Stimulated activated naive CD8-positive, alpha-beta T cell treated with anti-CD3 and anti-CD28 coated beads, Interleukin-15, Interleukin-2, amounts not matched to agents 100 U/mL and 50 U/mL, for 24 hours (primary cell): ENCODE data around the gene CPNE9.
A peak's percentile ranks its signal among the peaks of the same experiment; 100 is the strongest.
"Not testable (repeated sequence)": the region's sequence is repeated elsewhere in the genome, so short reads cannot be mapped to it uniquely, and the experiment has no call there.

Source experiments
- ATAC-seq: fragments of 150-1000 bp; cut with Tn5 transposase; one replicate; pipeline ENCODE4 v1.10.0; 2021
- DNase-seq: peaks from one replicate; pipeline ENCODE4 v3.0.0; 2021

The CPNE9 gene

DNA sequence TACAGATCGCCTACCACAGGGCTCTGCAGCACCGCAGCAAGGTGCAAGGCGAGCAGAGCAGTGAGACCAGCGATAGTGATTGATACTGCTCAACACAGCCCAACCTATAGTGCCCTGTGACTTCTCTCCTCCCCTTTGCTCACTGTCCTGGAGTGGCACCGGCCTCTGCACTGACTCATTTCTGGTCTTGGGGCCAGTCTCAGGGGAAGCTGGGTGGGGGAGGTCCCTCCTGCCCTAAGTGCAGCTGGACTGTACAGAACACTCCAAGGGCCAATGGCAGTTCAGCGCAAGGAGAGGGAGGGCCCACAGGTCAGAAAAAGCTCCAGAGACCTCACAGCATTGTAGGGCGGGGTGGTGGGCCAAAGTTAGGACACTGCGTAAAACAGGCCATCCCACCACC, 43.6 kb downstream of the CPNE9 start:
- ATAC-seq = no peak
- no peak for DNase-seq

DNA sequence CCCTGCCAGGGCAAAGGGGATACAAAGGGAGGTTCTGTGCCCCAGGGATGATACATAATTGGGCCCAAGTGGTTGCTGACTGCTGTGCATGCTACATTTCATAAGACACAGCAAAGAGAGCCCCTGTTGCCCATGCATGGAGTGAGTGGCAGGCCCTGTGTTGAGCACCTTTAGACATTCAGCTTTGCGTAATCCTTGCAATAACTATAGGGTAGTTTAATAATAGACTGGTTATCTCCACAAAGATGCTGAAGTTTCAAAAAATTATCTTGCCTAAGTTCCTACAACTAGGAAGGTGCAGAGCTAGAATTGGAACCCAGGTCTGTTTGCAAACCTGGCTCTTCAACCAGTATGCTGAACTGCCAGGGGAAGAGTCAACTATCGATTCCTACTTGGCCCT, 44.4 kb downstream of the CPNE9 start:
- ATAC-seq (no peak), DNase-seq (no peak)

DNA sequence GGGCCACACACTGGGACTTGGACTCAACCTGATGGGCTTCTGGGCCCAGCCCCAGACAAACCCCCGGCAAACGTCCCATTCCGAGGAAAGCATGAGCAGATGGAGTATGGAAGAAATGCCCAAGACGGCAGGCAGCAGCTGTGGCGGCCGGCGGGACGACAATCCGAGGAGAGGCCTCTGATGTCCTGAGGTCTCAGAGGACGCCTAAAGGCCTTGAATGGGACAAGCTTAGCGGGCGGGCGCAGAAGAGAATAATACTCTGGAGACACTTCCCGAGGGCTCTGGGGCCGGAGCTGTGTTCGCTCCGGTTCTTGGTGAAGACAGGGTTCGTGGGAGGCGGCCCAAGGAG, 45.6 kb downstream of the CPNE9 start:
- no peak for ATAC-seq
- DNase-seq = no peak

DNA sequence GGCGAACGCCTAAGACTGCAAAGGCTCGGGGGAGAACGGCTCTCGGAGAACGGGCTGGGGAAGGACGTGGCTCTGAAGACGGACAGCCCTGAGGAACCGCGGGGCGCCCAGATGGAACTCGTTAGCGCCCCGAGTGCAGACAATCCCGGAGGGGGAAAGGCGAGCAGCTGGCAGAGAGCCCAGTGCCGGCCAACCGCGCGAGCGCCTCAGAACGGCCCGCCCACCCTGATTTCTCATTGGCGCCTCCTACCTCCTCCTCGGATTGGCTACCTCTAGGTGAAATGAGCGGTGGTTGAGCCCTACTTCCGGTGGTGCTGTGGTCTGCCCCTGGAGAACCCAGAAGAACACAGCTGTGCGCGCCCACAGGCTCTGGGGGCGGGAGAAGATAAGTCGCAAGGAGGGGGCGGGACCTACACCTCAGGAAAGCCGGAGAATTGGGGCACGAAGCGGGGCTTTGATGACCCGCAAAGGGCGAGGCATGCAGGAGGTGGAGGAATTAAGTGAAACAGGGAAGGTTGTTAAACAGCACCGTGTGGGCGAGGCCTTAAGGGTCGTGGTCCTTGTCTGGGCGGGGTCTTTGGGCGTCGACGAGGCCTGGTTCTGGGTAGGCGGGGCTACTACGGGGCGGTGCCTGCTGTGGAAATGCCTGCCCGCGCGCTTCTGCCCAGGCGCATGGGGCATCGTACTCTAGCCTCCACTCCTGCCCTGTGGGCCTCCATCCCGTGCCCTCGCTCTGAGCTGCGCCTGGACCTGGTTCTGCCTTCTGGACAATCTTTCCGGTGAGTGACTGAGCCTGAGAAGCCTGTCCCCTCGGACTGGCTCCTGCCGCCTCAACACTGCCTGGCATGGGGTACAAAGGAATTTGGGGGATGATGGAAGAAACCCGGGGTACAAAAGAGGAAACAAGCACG, 46.3 kb downstream of the CPNE9 start, which contains the start of gene OGG1:
Gene OGG1 (plus strand): TSS at position 308 of the 911 bp plus-strand sequence. CDS start 335 bp downstream, at position 643.
- ATAC-seq = peak; percentile 96
- DNase-seq = peak; percentile 96

DNA sequence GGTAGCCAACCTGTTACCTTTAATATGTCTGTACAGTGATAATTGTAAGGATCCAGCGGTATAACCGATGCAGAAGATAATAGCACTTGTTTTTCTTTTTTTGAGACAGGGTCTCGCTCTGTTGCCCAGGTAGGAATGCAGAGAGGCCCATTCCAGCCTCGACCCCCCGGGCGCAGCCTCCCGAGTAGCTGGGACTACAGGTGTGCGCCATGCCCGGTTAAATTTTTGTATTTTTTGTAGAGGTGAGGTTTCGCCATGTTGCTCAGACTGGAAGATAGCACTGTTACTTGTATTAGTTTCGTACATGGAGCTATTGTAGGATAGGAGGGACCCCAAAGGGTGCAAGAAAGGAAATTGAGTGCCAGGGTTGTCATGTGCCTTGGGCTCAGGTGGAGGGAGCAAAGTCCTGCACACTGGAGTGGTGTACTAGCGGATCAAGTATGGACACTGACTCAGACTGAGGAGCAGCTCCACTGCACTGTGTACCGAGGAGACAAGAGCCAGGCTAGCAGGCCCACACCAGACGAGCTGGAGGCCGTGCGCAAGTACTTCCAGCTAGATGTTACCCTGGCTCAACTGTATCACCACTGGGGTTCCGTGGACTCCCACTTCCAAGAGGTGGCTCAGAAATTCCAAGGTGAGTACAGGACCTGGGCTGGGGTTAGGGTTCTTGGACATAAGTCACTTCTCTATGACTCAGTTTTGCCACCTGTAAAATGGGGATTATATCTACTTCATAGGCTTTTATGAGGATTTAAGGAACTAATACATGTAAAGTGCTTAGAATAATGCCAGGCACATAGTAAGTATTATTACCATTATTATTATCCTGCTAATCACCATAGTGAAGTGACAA, 47.2 kb downstream of the CPNE9 start:
- no peak for ATAC-seq
- no peak for DNase-seq

DNA sequence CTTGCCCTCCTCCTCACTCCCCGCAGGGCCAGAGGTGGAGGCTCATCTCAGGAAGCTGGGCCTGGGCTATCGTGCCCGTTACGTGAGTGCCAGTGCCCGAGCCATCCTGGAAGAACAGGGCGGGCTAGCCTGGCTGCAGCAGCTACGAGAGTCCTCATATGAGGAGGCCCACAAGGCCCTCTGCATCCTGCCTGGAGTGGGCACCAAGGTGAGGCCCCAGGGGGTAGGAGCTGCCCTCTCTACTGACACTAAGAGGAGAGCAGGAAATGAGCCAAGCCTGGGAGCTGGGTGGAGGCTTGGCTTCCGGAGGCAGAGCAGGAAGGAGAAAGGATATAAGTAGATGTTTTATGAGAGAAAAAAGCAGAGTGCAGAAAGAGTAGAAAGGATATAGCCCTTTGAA, 51.0 kb downstream of the CPNE9 start:
- ATAC-seq (no peak), DNase-seq (no peak)

DNA sequence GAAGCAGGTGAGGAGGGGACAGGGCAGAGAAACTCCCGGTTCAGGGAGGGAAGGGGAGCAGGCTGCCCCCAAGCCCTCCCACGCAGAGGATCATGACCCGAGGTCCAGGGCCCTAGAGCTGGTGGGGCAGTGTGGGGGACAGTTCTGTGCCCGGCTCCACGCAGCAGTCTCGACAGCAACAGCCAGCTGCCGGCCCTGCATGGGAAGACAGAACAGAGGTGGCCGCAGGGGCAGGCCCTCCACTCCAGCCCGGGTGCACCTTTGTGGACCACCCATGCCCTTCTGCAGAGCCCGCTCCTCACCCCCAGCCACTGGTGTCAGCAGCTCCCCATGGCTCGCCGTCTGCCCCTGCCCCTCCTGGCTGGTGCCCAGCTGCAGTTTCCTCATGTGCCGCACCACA, 53.8 kb downstream of the CPNE9 start:
- no peak for DNase-seq
- ATAC-seq = no peak

DNA sequence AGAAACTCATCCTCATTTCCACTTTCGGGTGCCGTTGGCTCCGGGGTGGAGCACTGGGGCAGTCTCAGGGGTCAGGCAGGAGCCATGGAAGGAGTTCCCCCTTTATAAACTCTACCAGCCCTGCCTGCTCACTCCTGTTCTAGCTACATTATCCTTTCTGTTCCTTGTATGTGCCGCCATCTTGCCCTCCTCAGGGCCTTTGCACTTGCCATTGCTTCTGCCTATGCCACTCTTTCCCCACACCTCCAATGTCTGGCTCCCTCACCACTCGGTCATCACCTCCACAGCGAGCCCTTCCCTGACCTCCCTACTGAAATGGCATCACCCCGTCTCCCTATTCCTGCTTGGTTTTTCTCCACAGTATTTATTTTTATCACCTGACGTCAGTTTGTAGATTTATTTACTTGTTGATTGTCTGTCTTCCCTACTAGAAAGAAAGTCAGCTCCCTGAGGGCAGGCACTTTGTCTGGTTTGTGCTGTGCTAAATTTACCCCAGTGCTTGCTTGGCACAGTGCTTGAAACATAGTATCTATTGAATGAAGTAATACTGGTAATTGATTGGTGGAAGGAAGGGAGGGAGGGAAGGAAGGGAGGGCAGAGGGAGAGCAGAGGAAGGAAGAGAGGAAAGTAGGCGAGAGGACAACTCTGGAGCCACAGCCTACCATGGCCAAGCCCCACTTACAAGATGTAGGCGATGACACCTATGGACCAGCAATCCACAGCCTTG, 57.3 kb downstream of the CPNE9 start:
- ATAC-seq = no peak
- no peak for DNase-seq

DNA sequence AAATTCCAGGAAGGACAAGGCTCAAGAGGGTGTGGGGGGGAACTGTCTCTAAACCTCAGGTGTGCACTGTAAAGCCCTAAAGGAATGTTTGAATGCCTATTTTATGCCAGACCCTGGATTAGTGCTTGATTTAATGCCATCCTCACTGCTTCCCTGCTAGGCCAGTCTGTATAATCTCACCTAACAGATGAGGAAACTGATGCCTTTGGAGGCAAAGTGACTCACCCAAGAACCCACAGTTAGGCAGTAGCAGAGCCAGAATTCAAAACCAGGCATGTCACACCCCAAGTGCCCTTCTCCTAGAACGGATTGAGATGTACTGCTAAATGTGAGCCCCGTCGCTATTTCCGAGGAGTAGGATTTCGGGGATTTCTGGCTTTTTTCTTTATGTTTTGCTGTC, 58.3 kb downstream of the CPNE9 start:
- DNase-seq (no peak), ATAC-seq (no peak)

DNA sequence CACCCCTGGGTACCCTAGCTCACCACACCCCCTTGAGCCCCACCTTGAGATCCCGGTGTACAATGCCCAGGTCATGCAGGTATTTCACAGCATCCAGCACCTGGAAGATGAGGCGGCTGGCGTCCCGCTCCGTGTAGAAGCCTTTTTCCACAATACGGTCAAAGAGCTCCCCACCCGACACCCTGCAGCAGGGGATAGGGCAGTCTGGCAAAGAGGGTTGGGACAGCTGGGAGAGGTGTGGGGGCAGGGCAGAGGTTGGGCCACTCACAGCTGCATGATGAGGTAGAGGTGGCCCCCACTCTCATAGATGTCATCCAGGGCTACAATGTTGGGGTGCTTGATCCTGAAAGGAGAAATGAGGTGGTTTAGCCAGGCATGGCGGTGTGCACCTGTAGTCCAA, 59.2 kb downstream of the CPNE9 start:
- ATAC-seq (no peak), DNase-seq (no peak)

DNA sequence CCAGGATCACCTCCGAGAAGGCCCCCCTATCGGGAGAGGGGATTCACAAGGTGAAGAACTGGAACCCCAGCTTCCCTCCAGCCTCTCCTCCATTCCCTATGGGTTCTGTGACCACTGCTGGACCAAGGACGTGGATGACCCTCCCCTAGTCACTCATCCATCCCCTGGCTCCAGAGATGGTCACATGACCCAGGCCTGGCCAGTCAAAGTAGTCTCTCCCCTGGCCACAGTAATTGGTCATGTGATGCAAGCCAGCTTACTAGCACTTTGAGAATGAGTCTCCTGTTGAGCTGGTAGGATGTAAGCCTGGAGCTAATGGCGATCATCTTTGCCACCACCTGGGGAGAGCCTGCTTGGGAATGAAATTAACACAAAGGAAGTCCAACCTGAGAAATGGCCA, 62.2 kb downstream of the CPNE9 start:
- ATAC-seq (no peak), DNase-seq (no peak)

DNA sequence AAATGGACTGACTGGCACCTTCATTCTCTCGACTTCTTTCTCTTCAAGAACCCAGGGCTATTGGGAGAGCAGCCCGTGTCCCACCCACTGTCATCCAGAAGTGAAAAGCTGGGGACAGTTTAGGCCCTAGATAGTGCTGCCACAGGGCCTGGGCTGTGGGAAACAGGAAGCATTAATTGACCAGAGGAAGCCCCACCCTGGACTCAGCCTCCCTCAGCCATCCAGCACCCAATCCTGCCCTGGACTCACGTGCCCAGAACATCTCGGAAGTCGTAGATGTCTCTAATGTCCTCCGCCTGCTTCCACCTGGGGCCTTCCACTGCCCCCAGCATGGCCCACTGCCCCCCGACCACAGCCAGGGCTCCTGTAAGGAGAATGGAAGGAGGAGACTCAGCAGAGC, 63.8 kb downstream of the CPNE9 start:
- ATAC-seq = no peak
- DNase-seq = no peak

DNA sequence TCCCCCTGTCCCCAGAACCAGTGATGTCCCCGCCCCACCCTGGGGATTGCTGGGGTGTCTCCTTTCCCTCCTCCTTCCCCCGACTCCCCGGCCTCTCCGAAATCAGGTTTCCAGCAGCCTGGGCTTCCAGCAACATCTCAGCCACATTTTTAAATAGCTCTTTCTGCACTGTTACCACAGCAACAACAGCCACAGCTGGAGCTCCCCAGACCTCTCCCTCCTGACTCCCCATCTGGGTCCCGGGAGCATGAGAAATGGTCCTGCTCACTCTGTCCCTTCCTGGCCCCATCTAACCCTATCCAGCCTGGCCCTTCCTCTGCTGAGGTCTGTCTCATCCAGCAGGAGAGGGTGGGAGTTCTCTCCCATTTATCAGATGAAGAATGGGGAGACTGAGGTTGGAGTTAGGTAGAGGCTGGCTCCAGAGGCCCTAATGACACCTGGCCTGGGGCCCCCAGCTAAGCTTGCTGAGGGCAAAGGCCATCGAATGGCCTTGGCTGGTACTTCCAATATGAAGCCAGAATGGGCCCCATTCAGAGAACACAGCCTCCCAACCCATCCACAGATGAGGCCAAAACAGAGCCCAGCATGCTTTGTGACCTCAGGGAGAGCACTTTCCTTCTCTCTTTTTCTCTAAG, 64.6 kb downstream of the CPNE9 start:
- ATAC-seq = no peak

DNA sequence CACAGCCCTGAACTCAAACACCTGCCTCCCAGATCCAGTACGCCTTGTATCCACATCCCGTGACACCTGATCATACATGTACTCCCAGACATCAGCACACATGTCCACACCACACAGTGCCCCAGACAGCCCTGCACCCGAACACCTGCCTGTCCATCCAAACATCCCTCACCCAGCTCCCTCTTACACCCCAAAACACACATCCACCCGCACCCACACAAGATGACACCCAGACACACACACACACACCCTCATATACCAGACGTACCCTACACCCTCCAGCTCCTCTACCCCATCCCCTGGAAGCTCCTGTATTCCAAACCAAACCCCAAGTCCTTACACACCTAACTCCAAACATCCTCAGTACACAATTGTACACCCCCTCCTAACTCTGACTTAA, 65.4 kb downstream of the CPNE9 start:
- ATAC-seq = no peak
- DNase-seq = no peak

More for the DNA sequence above, 64.6 kb downstream of the CPNE9 start:
- no peak for DNase-seq

DNA sequence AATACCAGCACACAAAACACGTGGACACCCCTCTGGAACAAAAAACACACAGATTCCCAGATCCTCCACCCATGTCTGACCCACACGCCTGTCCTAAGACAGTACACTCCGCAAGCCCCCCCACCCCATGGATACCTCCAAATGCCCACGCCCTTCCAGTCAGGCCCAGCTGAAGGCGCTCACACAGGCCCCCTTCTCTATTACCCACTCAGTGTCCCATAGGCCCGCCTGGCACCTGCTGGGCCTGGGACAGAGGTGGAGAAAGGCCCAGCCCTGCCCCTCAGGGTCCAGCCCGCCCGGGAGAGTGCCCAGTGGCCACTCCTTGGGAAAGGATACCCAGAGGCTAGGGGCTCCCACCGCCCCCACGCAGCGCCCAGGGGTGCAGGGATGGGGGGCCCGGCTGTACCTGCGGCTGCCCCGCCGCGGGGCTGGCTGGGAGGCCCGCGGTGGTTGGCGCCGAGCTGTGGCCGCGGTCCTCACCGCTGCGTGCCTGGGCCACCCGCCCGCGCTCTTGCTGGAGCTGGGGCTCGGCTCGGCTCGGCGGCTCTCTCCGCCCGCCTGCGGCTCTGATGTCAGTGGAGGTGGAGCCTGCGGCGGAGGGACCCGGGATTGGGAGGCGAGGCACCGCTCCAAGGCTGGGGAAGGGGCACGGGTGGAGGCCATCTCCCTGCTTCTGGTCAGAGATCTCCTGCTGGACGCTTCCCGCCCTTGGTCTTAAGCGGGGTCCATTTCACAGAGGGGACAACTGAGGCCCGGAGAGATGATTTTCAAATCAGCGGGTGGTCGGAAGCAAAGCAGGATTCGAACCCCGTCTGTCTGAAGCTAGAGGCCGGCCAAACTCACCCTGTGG, 66.0 kb downstream of the CPNE9 start, which contains the start of gene CAMK1:
Gene CAMK1 (minus strand): TSS at position 522 of the 850 bp plus-strand sequence. CDS start 2,198 bp downstream, outside the sequence.
- ATAC-seq (peak; percentile 95), DNase-seq (peak; percentile 81)

DNA sequence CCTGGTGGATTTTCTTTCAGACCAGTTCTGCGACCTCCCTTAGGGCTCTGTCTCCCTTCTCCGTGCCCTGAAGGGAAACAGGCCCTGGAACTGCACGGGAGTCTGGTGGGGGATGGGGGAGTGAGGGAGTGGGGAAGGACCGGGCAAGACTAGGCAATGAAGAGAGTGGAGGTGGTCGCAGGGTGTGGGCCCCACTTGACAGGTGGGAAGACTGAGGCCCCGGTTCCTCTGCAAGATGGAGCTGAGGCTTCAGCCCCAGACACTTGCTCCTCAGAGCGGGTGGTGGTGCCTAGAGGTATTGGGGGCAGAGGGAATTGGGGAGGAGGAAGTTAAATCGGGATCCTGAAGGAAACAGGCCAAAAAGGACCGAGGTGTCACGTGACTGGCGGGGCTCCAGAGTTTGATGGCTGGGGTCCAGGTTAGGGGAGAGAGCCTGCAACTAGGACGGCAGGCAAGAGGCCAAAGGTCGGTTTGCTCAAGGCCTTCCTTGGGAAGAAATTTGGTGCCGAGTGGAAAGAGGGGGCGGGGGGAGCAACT, 66.7 kb downstream of the CPNE9 start:
- ATAC-seq (no peak), DNase-seq (no peak)

DNA sequence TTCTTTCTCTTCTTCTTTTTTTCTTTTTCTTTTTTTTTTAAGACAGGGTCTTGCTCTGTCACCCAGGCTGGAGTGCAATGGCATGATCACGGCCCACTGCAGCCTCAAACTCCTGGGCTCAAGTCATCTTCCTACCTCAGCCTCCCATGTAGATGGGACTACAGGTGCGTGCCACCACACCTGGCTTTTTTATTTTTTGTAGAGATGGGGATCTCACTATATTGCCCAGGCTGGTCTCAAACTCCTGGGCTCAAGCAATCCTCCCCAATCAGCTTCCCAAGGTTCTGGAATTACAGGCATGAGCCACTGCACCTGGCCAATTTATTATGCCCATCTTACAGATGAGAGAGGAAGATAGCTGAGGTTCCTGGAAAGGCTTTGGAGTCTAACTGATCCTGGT, 67.4 kb downstream of the CPNE9 start:
- not testable (repeated sequence) for DNase-seq, ATAC-seq

DNA sequence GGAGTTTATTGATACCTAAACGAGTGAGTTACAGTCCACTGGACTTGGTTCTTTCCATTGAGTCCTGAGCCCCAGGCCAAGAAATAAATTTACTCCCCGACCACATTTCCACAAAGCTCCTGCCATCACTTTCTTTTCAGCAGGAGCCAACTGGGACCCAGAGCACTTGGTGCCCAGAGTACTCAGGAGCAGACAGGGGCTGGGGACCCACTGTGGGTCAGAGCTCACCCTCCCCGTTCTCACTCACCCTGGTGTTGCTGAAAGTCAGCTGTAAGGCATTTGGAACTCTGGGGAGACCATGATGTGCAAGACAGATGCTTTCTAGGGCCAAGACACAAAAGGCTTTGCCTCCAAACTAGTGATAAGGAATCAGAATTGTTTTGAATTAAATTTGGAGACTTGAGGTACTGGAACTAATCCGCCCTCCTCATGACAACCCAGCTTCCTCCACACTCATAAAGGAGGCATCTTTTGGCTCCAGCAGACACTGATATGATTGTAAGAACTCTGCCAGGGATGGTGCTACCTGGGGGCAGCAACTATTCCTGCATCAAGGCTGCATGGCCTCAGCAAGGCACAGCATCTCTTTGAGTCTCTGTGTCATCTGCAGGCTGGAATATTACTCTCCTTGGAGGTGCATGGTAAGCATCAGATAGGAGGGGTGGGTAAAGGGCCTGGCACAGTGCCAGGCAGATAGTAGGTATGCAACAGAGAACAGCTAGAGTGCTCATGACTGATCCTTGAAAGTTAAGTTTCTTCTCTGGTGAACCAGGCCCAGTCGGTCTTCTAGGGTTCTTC, 73.5 kb downstream of the CPNE9 start:
- DNase-seq (no peak), ATAC-seq (no peak)

DNA sequence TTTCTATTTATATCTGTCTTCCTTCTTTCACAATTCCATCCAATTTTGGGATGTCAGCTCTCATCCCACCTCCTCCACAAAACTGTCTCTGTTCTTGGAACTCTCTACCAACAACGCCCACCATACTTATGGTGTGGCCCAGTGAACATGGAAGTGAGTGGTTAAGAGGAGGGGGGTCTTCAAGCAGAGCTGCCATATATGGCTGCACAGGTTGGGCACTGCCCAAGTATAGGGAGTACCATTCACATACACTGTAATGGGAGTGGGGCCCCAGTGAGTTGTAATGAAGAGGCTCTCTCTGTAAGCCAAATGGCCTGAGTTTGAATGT, 74.0 kb downstream of the CPNE9 start:
- ATAC-seq (peak; percentile 40), DNase-seq (peak; percentile 34)
